Ishikawa (cell line): ENCODE measurements around the gene TSPOAP1.

ENCODE experiments used
- RAD21 ChIP-seq: IDR thresholded peaks from 2 replicates; pipeline ENCODE4 v1.6.1; 2012; ENCODE audit warnings: low read depth
- YY1 ChIP-seq: IDR thresholded peaks from 2 replicates; pipeline ENCODE4 v1.6.1; 2012; ENCODE audit warnings: low read depth

DNA sequence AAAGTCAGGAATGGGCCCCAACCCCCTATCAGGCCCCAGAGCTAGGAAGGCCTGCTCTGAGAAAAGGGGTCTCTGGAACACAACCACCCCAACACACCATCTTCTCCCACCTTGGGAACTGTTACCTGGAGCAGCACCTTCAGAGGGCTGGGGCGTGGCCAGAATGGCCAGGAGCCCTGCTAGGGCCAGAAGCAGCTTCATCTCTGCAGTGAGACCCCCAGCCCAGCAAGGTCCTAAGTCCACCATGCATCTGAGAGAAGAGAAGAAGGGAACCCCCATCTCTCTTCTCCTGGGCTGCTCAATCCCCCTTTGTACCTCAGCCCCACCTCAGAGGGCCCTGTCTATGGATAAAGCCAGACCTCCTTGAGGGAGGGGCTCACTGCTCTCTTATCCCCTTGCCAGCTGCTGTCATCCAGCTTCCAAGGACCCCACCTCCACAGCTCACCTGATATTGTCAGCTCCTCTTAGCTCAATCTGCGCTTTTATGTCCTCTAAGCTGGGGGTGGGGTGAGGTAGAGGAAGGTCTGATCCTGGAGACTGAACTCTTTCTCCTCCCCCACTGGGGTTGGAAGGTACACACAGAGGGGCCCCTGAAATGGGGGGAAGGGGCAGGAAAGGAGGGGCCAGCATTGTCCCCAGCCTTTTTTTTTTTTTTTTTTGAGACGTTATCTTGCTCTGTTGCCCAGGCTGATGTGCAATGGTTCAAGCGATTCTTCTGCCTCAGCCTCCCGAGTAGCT is 47.9 kb downstream of the TSPOAP1 start, which contains the start of gene MPO:
- TF ChIP-seq RAD21 (no peak), YY1 (no peak)
